Frontal cortex (tissue), 4 donors: ENCODE measurements around the gene BRD3. TPM values are rescaled to one million over a fixed set of nuclear protein-coding genes. Genes with fewer than 3 reads are reported as not detected.
A peak's percentile ranks its signal among the peaks of the same experiment; 100 is the strongest.

Experiments used
- DNase-seq, 2 donors: peaks; one replicate each; pipeline ENCODE4 v3.0.0; 2012; ENCODE audit warnings: low spot score in 2 of 2
- FAIRE-seq: peaks from 2 replicates; lab custom pipeline; 2012; peaks lifted over from hg19 to GRCh38; lab: Jason Lieb, UNC
- total RNA-seq: library from RNA; depleted of rRNA; stranded (reverse); fragments of >200 nt; gene quantifications from one replicate; pipeline ENCODE4 v1.2.3, GENCODE V29; 2014
- donor health status: control.
- donor health status: control.
- donor health status: control.

The BRD3 gene
- total RNA-seq, 1 donor from 2014 or later, result 24.9 TPM

- DNase-seq (no peak), FAIRE-seq (no peak)
Measured at GRCh38 chr9:134056483-134057306, 11.1 kb downstream of the BRD3 start.

- FAIRE-seq (no peak), DNase-seq (peak; percentile 70 to 78)
Measured at GRCh38 chr9:134055981-134056461, 11.8 kb downstream of the BRD3 start.

GRCh38 chr9:134054891-134055811 is 12.7 kb downstream of the BRD3 start:
- DNase-seq (no peak), FAIRE-seq (no peak)

GRCh38 chr9:134053941-134054761 is 13.7 kb downstream of the BRD3 start:
- FAIRE-seq (no peak), DNase-seq (no peak)

GRCh38 chr9:134053401-134053871 is 14.4 kb downstream of the BRD3 start:
- FAIRE-seq, result no peak
- DNase-seq, result no peak

- DNase-seq, result no peak
- FAIRE-seq, result no peak
Measured at GRCh38 chr9:134052941-134053340, 14.9 kb downstream of the BRD3 start.

GRCh38 chr9:134052491-134052890 is 15.3 kb downstream of the BRD3 start:
- no peak for DNase-seq
- FAIRE-seq, result no peak

- DNase-seq, result no peak
- FAIRE-seq, result no peak
Measured at GRCh38 chr9:134051319-134051718, 16.5 kb downstream of the BRD3 start.

- no peak for FAIRE-seq
- no peak for DNase-seq
Measured at GRCh38 chr9:134050726-134051125, 17.1 kb downstream of the BRD3 start.

GRCh38 chr9:134049772-134050588 is 17.8 kb downstream of the BRD3 start:
- DNase-seq (no peak), FAIRE-seq (no peak)

- DNase-seq (peak in 1 of 2 donors; percentile 72), FAIRE-seq (no peak)
Measured at GRCh38 chr9:134049236-134049635, 18.6 kb downstream of the BRD3 start.

- DNase-seq (no peak), FAIRE-seq (no peak)
Measured at GRCh38 chr9:134048582-134048968, 19.3 kb downstream of the BRD3 start.

- DNase-seq (no peak), FAIRE-seq (no peak)
Measured at GRCh38 chr9:134047868-134048581, 19.8 kb downstream of the BRD3 start.

GRCh38 chr9:134046894-134047681 is 20.7 kb downstream of the BRD3 start:
- peak in 1 of 2 donors; percentile 27 for DNase-seq
- FAIRE-seq, result no peak

- DNase-seq (no peak), FAIRE-seq (no peak)
Measured at GRCh38 chr9:134045841-134046544, 21.8 kb downstream of the BRD3 start.

- no peak for FAIRE-seq
Measured at GRCh38 chr9:134044944-134045343, 22.9 kb downstream of the BRD3 start.

GRCh38 chr9:134043531-134043988 is 24.3 kb downstream of the BRD3 start:
- DNase-seq (no peak), FAIRE-seq (no peak)

More at GRCh38 chr9:134044944-134045343, 22.9 kb downstream of the BRD3 start:
- DNase-seq, result no peak
